HCT116 (cell line): ENCODE results near the gene PCSK6. TPM values are rescaled to one million over a fixed set of nuclear protein-coding genes. Genes with fewer than 3 reads are reported as not detected.

Experiments
- ATAC-seq: fragments of 200-7000 bp; cut with Tn5 transposase; 2 replicates; pipeline ENCODE4 v1.9.1; 2020; ENCODE audit warnings: mild to moderate bottlenecking, moderate library complexity
- Bru-seq: library from RNA; stranded (reverse); fragments of 400-500 nt; gene quantifications from one replicate; lab custom pipeline; 2021; lab: Mats Ljungman, UMichigan
- BruChase-seq, 2 experiments: library from RNA; stranded (reverse); fragments of 400-500 nt; gene quantifications; one replicate each; lab custom pipeline; 2021; lab: Mats Ljungman, UMichigan
- BruUV-seq: library from RNA; stranded (reverse); fragments of 400-500 nt; replicated peaks from 2 replicates; lab custom pipeline; 2021; lab: Mats Ljungman, UMichigan
- CTCF ChIA-PET: fragments of 300-600 bp; sonication (Branson Sonifier 250); formaldehyde crosslinking; loops from one replicate; lab custom pipeline; 2021; ENCODE audit warnings: antibody characterized with exemption; lab: Charles Lee
- POLR2A ChIA-PET: fragments of 300-600, 350-600 bp; sonication (Branson Sonifier 250); formaldehyde crosslinking; loops from one replicate; lab custom pipeline; 2021; ENCODE audit warnings: antibody characterized with exemption; lab: Charles Lee
- RAD21 ChIA-PET, 2 experiments: fragments of 300-600 bp; sonication (Branson Sonifier 250); formaldehyde crosslinking; loops; one replicate each; lab custom pipeline; 2023; ENCODE audit warnings: low total read pairs in 2 of 2; ENCODE audit not compliant: uncharacterized antibody in 2 of 2, unreplicated experiment in 2 of 2, low non-redundant PET in 1 of 2; lab: Charles Lee
- DNase-seq: peaks from one replicate; pipeline ENCODE4 v3.0.0-alpha.2; 2010; ENCODE audit warnings: low read depth, low spot score
- H2AFZ ChIP-seq: fragments of 200-600 bp; shearing (Covaris generic), sonication (generic); 2 replicates; pipeline ENCODE4 v1.6.1; 2017; ENCODE audit warnings: low read depth, mixed run types, mixed read lengths, antibody characterized with exemption, low read length; ENCODE audit not compliant: poor library complexity, severe bottlenecking
- H3K27ac ChIP-seq: 2 replicates; pipeline ENCODE4 v1.5.1; 2012; ENCODE audit warnings: low read depth, low read length
- H3K27me3 ChIP-seq: fragments of 200-600 bp; sonication (generic); 2 replicates; pipeline ENCODE4 v1.6.1; 2016; ENCODE audit warnings: mixed run types, low read length, mixed read lengths; ENCODE audit not compliant: insufficient read depth
- H3K36me3 ChIP-seq, 2 experiments: fragments of 200-500 bp in 1 of 2; fragments of 200-600 bp in 1 of 2; sonication (Bioruptor generic) in 1 of 2; sonication (generic) in 1 of 2; 2 replicates each; pipeline versions ENCODE4 v1.5.1 to v1.6.1; 2014 to 2016; ENCODE audit warnings: low read length in 2 of 2, inconsistent platforms in 1 of 2, mixed read lengths in 1 of 2, mixed run types in 1 of 2; ENCODE audit not compliant: insufficient read depth in 2 of 2, control insufficient read depth in 1 of 2
- H3K4me1 ChIP-seq, 2 experiments: fragments of 200-600 bp in 1 of 2; sonication (generic) in 1 of 2; 2 replicates each; pipeline versions ENCODE4 v1.5.1 to v1.6.1; 2012 to 2017; ENCODE audit warnings: low read length in 2 of 2, inconsistent platforms in 1 of 2, mild to moderate bottlenecking in 1 of 2, mixed read lengths in 1 of 2, mixed run types in 1 of 2, moderate library complexity in 1 of 2; ENCODE audit not compliant: insufficient read depth in 2 of 2, control insufficient read depth in 1 of 2
- H3K4me2 ChIP-seq: fragments of 200-600 bp; sonication (generic); 2 replicates; pipeline ENCODE4 v1.6.1; 2017; ENCODE audit warnings: mixed run types, low read length, mixed read lengths
- H3K4me3 ChIP-seq, 2 experiments: fragments of 200-600 bp in 1 of 2; sonication (generic) in 1 of 2; replicated peaks in 1 of 2; 2 replicates each; pipeline ENCODE4 v1.5.1; 2011 to 2016; ENCODE audit warnings: low read length in 2 of 2, control low read depth in 1 of 2, low read depth in 1 of 2, mild to moderate bottlenecking in 1 of 2, mixed read lengths in 1 of 2, mixed run types in 1 of 2
- H3K79me2 ChIP-seq: fragments of 200-600 bp; sonication (generic); 2 replicates; pipeline ENCODE4 v1.6.1; 2017; ENCODE audit warnings: mild to moderate bottlenecking, mixed run types, low read length, moderate library complexity, mixed read lengths; ENCODE audit not compliant: insufficient read depth
- H3K9ac ChIP-seq: fragments of 200-600 bp; sonication (generic); 2 replicates; pipeline ENCODE4 v1.6.1; 2016; ENCODE audit warnings: low read length, mixed read lengths
- H3K9me2 ChIP-seq: fragments of 200-600 bp; sonication (generic), shearing (Covaris generic); 2 replicates; pipeline ENCODE4 v1.6.1; 2017; ENCODE audit warnings: mixed run types, mild to moderate bottlenecking, moderate library complexity; ENCODE audit not compliant: insufficient read depth
- H3K9me3 ChIP-seq, 2 experiments: fragments of 200-500 bp in 1 of 2; fragments of 200-600 bp in 1 of 2; sonication (Bioruptor generic) in 1 of 2; sonication (generic) in 1 of 2; 2 replicates each; pipeline ENCODE4 v1.6.1; 2014 to 2017; ENCODE audit warnings: low read length in 2 of 2, mixed read lengths in 2 of 2, inconsistent platforms in 1 of 2, low read depth in 1 of 2, mild to moderate bottlenecking in 1 of 2, mixed run types in 1 of 2, moderate library complexity in 1 of 2; ENCODE audit not compliant: control insufficient read depth in 1 of 2, insufficient read depth in 1 of 2
- H4K20me1 ChIP-seq: fragments of 200-600 bp; sonication (generic), shearing (Covaris generic); 2 replicates; pipeline ENCODE4 v1.6.1; 2017; ENCODE audit warnings: mixed run types, mild to moderate bottlenecking, moderate library complexity; ENCODE audit not compliant: insufficient read depth
- CEBPB ChIP-seq: IDR thresholded peaks from 2 replicates; pipeline ENCODE4 v1.6.1; 2012; ENCODE audit warnings: low read depth
- ELF1 ChIP-seq: IDR thresholded peaks from 2 replicates; pipeline ENCODE4 v1.6.1; 2012; ENCODE audit warnings: low read depth, borderline replicate concordance
- EZH2 ChIP-seq: fragments of 200-600 bp; sonication (generic); IDR thresholded peaks from 2 replicates; pipeline ENCODE4 v1.6.1; 2017; ENCODE audit warnings: antibody characterized with exemption, mixed run types
- EZH2phosphoT487 ChIP-seq: fragments of 200-600 bp; IDR thresholded peaks from 2 replicates; pipeline ENCODE4 v1.6.1; 2018; ENCODE audit warnings: antibody characterized with exemption, borderline replicate concordance
- FOSL1 ChIP-seq: IDR thresholded peaks from 2 replicates; pipeline ENCODE4 v1.6.1; 2012; ENCODE audit warnings: low read depth
- JUND ChIP-seq: IDR thresholded peaks from 2 replicates; pipeline ENCODE4 v1.6.1; 2012
- POLR2A ChIP-seq: IDR thresholded peaks from 2 replicates; pipeline ENCODE4 v1.7.0; 2011; ENCODE audit warnings: borderline replicate concordance; ENCODE audit not compliant: insufficient read depth, insufficient read length; ENCODE audit errors: extremely low read depth
- RAD21 ChIP-seq: IDR thresholded peaks from 2 replicates; pipeline ENCODE4 v1.6.1; 2012; ENCODE audit warnings: low read depth, mild to moderate bottlenecking
- SRF ChIP-seq: IDR thresholded peaks from 2 replicates; pipeline ENCODE4 v1.6.1; 2012; ENCODE audit warnings: low read depth
- TCF7L2 ChIP-seq: IDR thresholded peaks from 2 replicates; pipeline ENCODE4 v1.7.0; 2011; ENCODE audit warnings: borderline replicate concordance, inconsistent platforms; ENCODE audit not compliant: insufficient read depth, insufficient read length; ENCODE audit errors: extremely low read depth
- YY1 ChIP-seq: IDR thresholded peaks from 2 replicates; pipeline ENCODE4 v1.6.1; 2011; ENCODE audit warnings: low read length, low read depth, moderate library complexity, mild to moderate bottlenecking; ENCODE audit not compliant: insufficient replicate concordance; ENCODE audit errors: extremely low read depth
- ZFX ChIP-seq: fragments of 450-650 bp; IDR thresholded peaks from 2 replicates; pipeline ENCODE4 v1.6.1; 2017
- ZNF274 ChIP-seq: fragments of 200-500 bp; sonication (Bioruptor generic); IDR thresholded peaks from 2 replicates; pipeline ENCODE4 v1.6.1; 2014; ENCODE audit warnings: mild to moderate bottlenecking, low read depth, low read length, inconsistent platforms
- intact Hi-C: fragments of 100-400 bp; cut with micrococcal nuclease; formaldehyde crosslinking; loops from 2 replicates; pipeline ENCODE4 v1.10.0; 2022
- long read RNA-seq: library from polyadenylated mRNA; unstranded; transcript quantifications from one replicate; pipeline ENCODE4 v2.0.0, GENCODE V29; 2021; ENCODE audit not compliant: unreplicated experiment
- polyA plus RNA-seq: library from polyadenylated mRNA; unstranded; fragments of >200 nt; gene quantifications from 2 replicates; pipeline ENCODE4 v1.2.1, GENCODE V29; 2012; ENCODE audit warnings: missing spikeins
- total RNA-seq: library from RNA; stranded (reverse); gene quantifications from one replicate; pipeline ENCODE4 v1.2.1, GENCODE V29; 2021; ENCODE audit not compliant: unreplicated experiment
- TF ChIP-seq, protein P1 (sequence below): IDR thresholded peaks from 2 replicates; pipeline ENCODE4 v1.6.1; 2012
- TF ChIP-seq, protein P2 (sequence below), 3 experiments: fragments of 200-600 bp in 1 of 3; sonication (generic) in 1 of 3; IDR thresholded peaks in 2 of 3; conservative IDR thresholded peaks in 1 of 3; 2 replicates each; pipeline ENCODE4 v1.5.1; 2012 to 2017; ENCODE audit warnings: low read depth in 2 of 3, low read length in 2 of 3, antibody characterized with exemption in 1 of 3, borderline replicate concordance in 1 of 3, control low read depth in 1 of 3, mild to moderate bottlenecking in 1 of 3, mixed read lengths in 1 of 3, mixed run types in 1 of 3, moderate library complexity in 1 of 3; ENCODE audit not compliant: insufficient read depth in 1 of 3
- TF ChIP-seq, protein P3 (sequence below): IDR thresholded peaks from 2 replicates; pipeline ENCODE4 v1.6.1; 2012

Gene PCSK6
- 13.5 TPM for total RNA-seq
- 17.4 and 19.5 TPM in 2 replicates for polyA plus RNA-seq
- Bru-seq, nascent RNA = percentile 58 among the genes with signal in this experiment
- BruChase-seq, experiment 1, labeled RNA remaining after a 6-hour chase = percentile 48 among the genes with signal in this experiment
- BruChase-seq, experiment 2, labeled RNA remaining after a 2-hour chase = percentile 53 among the genes with signal in this experiment
- long read RNA-seq, full-length matches to known transcripts = 5 of 26 reads
- long read RNA-seq, partial matches to known transcripts = 11 of 26 reads
- long read RNA-seq, other reads (novel, unspliced or antisense) = 10 of 26 reads

DNA sequence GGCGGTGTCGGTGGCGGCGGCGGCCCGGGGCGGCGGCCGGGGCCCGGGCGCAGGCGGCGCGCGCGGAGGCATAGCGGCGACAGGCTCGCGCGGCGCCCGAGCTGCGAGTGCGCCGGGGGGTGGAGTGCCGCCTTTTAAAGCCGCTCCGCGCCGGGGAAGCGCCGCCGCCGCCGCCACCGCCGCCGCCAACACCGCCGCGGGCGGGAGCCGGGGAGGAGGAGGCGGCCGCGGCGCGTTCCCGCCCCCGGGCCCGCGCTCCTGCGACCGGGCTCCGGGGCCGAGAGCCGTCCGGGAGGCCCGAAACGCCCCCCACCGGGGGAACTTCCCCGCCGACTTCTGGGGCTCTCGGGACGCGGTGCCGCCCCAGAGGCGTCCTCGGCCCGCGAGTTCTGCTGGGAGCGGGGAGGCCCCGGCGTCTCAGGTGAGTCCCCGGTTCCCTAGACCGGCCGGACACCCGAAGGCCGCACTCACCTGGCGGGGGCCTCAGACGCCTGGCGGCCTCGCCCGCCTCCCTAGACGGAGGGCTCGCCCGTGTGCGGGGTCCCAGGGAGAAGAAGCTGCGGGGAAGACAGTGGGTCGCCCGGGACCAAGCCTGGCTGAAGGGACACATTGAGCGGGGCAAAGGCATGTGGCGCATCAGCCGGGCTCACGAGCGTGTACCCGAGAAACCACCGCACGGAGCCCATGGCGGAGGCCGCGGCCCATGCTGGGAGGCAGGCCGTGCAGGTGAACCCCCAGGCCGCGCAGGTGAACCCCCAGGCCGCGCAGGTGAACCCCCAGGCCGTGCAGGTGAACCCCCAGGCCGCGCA is at the start of gene PCSK6:
Gene PCSK6 (minus strand): TSS at position 109 of the 809 bp plus-strand sequence. CDS start 37 bp downstream, at position 72.
- Histone ChIP-seq H3K9ac (peak within 1 kb of the TSS; percentile 59), H3K9me2 (no peaks in the 10 kb centered on the region), H3K9me3 (no peaks in the 10 kb centered on the region; a peak in 1 of 4 replicates), H3K4me2 (peak within 1 kb of the TSS; percentile 90), H3K79me2 (peaks cover 7% of the 10 kb centered on the region; the same call in 1 of the 2 replicates), H3K4me1 (peaks cover 6 to 25% of the 10 kb centered on the region in 2 experiments; a peak in 3 of 4 replicates)
- BruUV-seq = no TSS peak
- ATAC-seq = peak; percentile 63
- ChIA-PET RAD21 (no interaction called here), CTCF (no interaction called here), POLR2A (no interaction called here)
- no peak for DNase-seq
- intact Hi-C loops = loop anchor here (5.0 kb wide), 1 partner anchor 152 kb away; no protein-coding TSS in a partner anchor
- no peak for TF ChIP-seq ELF1
- TF ChIP-seq ZNF274 = no peak
- no peak for TF ChIP-seq FOSL1
- TF ChIP-seq, protein P1, sequence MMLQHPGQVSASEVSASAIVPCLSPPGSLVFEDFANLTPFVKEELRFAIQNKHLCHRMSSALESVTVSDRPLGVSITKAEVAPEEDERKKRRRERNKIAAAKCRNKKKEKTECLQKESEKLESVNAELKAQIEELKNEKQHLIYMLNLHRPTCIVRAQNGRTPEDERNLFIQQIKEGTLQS = no peak
- TF ChIP-seq CEBPB = no peak
- no peak for TF ChIP-seq EZH2
- peak; percentile 73 for TF ChIP-seq ZFX
- TF ChIP-seq, all 23 proteins: peak for 1
- Histone ChIP-seq H3K36me3 (no peaks in the 10 kb centered on the region; a peak in 1 of 4 replicates), H3K27me3 (no peaks in the 10 kb centered on the region), H3K27ac (peak within 1 kb of the TSS; percentile 52; the same call in 1 of the 2 replicates), H3K4me3 (peak within 1 kb of the TSS; percentile 55 to 63), H2AFZ (no peak within 1 kb of the TSS), H4K20me1 (no peaks in the 10 kb centered on the region)

DNA sequence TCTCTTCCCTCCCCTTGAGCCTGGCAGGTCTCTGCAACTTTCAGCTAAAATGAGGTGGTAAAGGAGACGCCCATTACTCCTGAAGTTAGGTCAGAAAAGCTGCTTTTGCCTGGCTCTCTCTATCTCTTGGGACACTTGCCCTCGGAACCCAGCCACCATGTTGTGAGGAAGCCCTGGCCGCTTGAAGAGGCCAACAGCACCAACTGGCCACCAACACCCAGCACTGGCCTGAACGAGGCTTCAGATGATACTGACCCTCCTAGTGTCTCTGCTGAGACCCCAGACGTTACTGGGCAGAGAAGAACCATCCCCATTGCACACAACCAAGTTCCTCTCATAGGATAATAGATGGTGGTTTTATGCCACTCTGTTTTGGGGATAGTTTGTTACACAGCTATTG is 49.5 kb upstream of the PCSK6 start:
- no TSS peak for BruUV-seq

More for the DNA sequence above, 49.5 kb upstream of the PCSK6 start:
- RAD21 ChIA-PET = no interaction called here
- POLR2A ChIA-PET = no interaction called here
- no peak overlapping the region for H3K4me3 ChIP-seq
- no peaks in the 10 kb centered on the region; a peak in 1 of 4 replicates for H3K9me3 ChIP-seq
- no peaks in the 10 kb centered on the region for H3K36me3 ChIP-seq
- H3K4me2 ChIP-seq = no peak overlapping the region
- intact Hi-C loops = no loop called here
- CTCF ChIA-PET = no interaction called here
- no peak for DNase-seq
- no peaks in the 10 kb centered on the region for H3K79me2 ChIP-seq
- no peak overlapping the region for H3K9ac ChIP-seq
- peaks cover 0 to 10% of the 10 kb centered on the region in 2 experiments; a peak in 1 of 4 replicates for H3K4me1 ChIP-seq
- H2AFZ ChIP-seq = no peak overlapping the region
- TF ChIP-seq JUND (no peak), YY1 (no peak), RAD21 (no peak), POLR2A (no peak), TCF7L2 (no peak), ZFX (no peak), EZH2phosphoT487 (no peak), SRF (no peak), ELF1 (no peak)
- TF ChIP-seq, protein P2, sequence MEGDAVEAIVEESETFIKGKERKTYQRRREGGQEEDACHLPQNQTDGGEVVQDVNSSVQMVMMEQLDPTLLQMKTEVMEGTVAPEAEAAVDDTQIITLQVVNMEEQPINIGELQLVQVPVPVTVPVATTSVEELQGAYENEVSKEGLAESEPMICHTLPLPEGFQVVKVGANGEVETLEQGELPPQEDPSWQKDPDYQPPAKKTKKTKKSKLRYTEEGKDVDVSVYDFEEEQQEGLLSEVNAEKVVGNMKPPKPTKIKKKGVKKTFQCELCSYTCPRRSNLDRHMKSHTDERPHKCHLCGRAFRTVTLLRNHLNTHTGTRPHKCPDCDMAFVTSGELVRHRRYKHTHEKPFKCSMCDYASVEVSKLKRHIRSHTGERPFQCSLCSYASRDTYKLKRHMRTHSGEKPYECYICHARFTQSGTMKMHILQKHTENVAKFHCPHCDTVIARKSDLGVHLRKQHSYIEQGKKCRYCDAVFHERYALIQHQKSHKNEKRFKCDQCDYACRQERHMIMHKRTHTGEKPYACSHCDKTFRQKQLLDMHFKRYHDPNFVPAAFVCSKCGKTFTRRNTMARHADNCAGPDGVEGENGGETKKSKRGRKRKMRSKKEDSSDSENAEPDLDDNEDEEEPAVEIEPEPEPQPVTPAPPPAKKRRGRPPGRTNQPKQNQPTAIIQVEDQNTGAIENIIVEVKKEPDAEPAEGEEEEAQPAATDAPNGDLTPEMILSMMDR (IDR thresholded peaks at IDR 0.05 in 2 of 3, conservative IDR thresholded peaks at IDR 0.05 in 1 of 3; ENCODE audit: borderline replicate concordance in 1 of 3, insufficient read depth in 1 of 3, low read depth in 2 of 3, low read length in 2 of 3) = no peak
- TF ChIP-seq, protein P3, sequence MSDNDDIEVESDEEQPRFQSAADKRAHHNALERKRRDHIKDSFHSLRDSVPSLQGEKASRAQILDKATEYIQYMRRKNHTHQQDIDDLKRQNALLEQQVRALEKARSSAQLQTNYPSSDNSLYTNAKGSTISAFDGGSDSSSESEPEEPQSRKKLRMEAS = no peak
- no peak for ATAC-seq
- H3K27me3 ChIP-seq = no peaks in the 10 kb centered on the region
- no peaks in the 10 kb centered on the region for H3K9me2 ChIP-seq
- no peaks in the 10 kb centered on the region for H4K20me1 ChIP-seq
- H3K27ac ChIP-seq = no peak overlapping the region
